Small intestine (tissue), 4 donors: ENCODE data around the gene MIB1. TPM values are rescaled to one million over a fixed set of nuclear protein-coding genes. Genes with fewer than 3 reads are reported as not detected.

Experiments
- polyA plus RNA-seq, 4 donors: library from polyadenylated mRNA; stranded (reverse) in 3 of 4; unstranded in 1 of 4; fragments of 200-250 nt in 3 of 4; fragments of 120-200 nt in 1 of 4; gene quantifications; one replicate each; pipeline versions ENCODE4 v1.2.1 to v1.2.3, GENCODE V29; 2013
- donor health status: healthy with polysubstance abuse.
- donor health status: Bipolar disorder and iron deficiency.
- donor health status: healthy.

The MIB1 gene
- polyA plus RNA-seq, 4 donors: 3.1 to 23.1 (median 4.3) TPM

Other genes with a start within 250 kb of the MIB1 start
- 10 to 100 TPM in 3 of 4 donors, 1 to 10 TPM in 1; 9.4 to 24.4 (median 13.1) TPM for gene ESCO1, start 140.1 kb upstream of the MIB1 start, polyA plus RNA-seq
- 10 to 100 TPM; 14.1 to 75.1 (median 33.0) TPM for gene SNRPD1, start 128.5 kb upstream of the MIB1 start, polyA plus RNA-seq
- gene ABHD3, start 36.0 kb upstream of the MIB1 start, polyA plus RNA-seq: 100 to 1,000 TPM in 1 of 4 donors, 10 to 100 TPM in 3; 27.4 to 104 (median 40.8) TPM